ENCODE measurements around the gene CES2. TPM values are rescaled to one million over a fixed set of nuclear protein-coding genes. Genes with fewer than 3 reads are reported as not detected.
"Not testable (repeated sequence)": the region's sequence is repeated elsewhere in the genome, so short reads cannot be mapped to it uniquely, and the experiment has no call there.

The CES2 gene
- total RNA-seq, 3 donors from 2014 or later: 180 to 566 (median 456) TPM

GRCh38 chr16:66988197-66988788, 53.0 kb downstream of the CES2 start, which contains the start of gene CES4A:
Gene CES4A, plus strand, starts transcription at chr16:66988589. Its CDS starts 184 bp downstream, at chr16:66988773.
- peak; percentile 27 for ATAC-seq
- H3K9me3 ChIP-seq: no peaks in the 10 kb centered on the region
- no peak within 1 kb of the TSS for H3K4me3 ChIP-seq
- H3K4me1 ChIP-seq (ENCODE audit: low read depth): no peaks in the 10 kb centered on the region
- H3K36me3 ChIP-seq (ENCODE audit: low read depth): no peaks in the 10 kb centered on the region
- no peak for TF ChIP-seq CTCF (IDR thresholded peaks at IDR 0.05)
- intact Hi-C loops (cut with DNase I, micrococcal nuclease): no loop called here
- DNase-seq: no peak

DNA sequence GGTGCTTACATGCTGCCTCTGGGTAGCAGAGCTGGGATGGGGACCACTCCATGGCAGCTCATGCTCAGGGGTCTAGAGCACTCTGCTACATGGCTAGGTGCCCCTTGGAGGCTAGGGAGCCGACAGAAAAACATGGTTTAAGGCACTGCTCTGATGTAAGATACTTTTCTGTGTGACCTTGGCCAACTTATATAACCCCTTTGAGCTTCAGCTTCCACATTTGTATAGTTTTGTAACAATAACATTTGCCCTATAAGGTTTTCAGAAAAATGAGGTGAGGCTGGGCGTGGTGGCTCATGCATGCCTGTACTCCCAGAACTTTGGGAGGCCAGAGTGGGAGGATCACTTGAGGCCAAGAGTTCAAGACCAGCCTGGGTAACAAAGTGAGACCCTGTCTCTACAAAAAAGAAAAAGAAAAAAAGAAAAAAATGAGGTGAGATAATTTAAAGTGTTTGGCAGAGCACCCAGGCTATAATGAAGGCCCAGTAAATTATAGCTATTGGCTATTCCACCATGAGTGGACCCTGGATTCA, 56.3 kb downstream of the CES2 start:
- H3K36me3 ChIP-seq (ENCODE audit: low read depth): no peaks in the 10 kb centered on the region
- no peak for TF ChIP-seq CTCF (IDR thresholded peaks at IDR 0.05)
- H3K9me3 ChIP-seq: no peaks in the 10 kb centered on the region
- intact Hi-C loops (cut with DNase I, micrococcal nuclease): no loop called here
- no peak for DNase-seq
- no peaks in the 10 kb centered on the region for H3K4me1 ChIP-seq (ENCODE audit: low read depth)
- no peak overlapping the region for H3K4me3 ChIP-seq
- no peak for ATAC-seq

DNA sequence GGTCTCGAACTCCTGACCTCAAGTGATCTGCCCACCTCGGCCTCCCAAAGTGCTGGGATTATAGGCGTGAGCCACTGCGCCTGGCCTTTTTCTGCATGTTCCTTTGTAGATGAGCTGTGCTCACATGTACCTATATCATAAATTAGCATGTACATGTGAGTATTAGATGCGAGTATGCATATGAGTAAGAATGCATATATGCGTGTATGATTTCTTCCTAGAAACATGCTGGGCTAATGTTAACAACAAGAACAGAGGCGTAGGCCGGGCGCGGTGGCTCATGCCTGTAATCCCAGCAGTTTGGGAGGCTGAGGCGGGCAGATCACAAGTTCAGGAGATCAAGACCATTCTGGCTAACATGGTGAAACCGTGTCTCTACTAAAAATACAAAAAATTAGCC, 58.2 kb downstream of the CES2 start:
- DNase-seq: not testable (repeated sequence)

More for the DNA sequence above, 58.2 kb downstream of the CES2 start:
- ATAC-seq; H3K9me3 ChIP-seq; H3K4me3 ChIP-seq; H3K36me3 ChIP-seq (ENCODE audit: low read depth); H3K4me1 ChIP-seq (ENCODE audit: low read depth); intact Hi-C loops (cut with DNase I, micrococcal nuclease): not testable (repeated sequence)

Other genes starting within 250 kb of the CES2 start
- gene CMTM4, start 238.8 kb upstream of the CES2 start, total RNA-seq: 100 to 1,000 TPM in 2 of 3 donors, 10 to 100 TPM in 1; 91.6 to 208 (median 155) TPM
- 100 to 1,000 TPM; 153 to 249 (median 217) TPM for gene DYNC1LI2, start 183.9 kb upstream of the CES2 start, total RNA-seq
- gene TERB1, start 133.9 kb upstream of the CES2 start, total RNA-seq: under 1 TPM in 2 of 3 donors, not detected in 1; 0.28 to 0.32 TPM
- 10 to 100 TPM; 48.4 to 52.9 (median 50.8) TPM for gene NAE1, start 104.5 kb upstream of the CES2 start, total RNA-seq
- 100 to 1,000 TPM in 2 of 3 donors, 10 to 100 TPM in 1; 59.3 to 253 (median 131) TPM for gene CA7, start 91.1 kb upstream of the CES2 start, total RNA-seq
- gene PDP2, start 55.0 kb upstream of the CES2 start, total RNA-seq: 10 to 100 TPM; 15.5 to 23.5 (median 23.2) TPM
- gene CDH16, start 16.6 kb upstream of the CES2 start, total RNA-seq: under 1 TPM; 0.13 to 0.78 (median 0.72) TPM
- gene RRAD, start 10.0 kb upstream of the CES2 start, total RNA-seq: 10 to 100 TPM in 1 of 3 donors, 1 to 10 TPM in 2; 1.3 to 11.6 (median 1.3) TPM
- gene CIAO2B, start 1.1 kb upstream of the CES2 start, total RNA-seq: 10 to 100 TPM; 72.5 to 78.1 (median 76.5) TPM
- 100 to 1,000 TPM in 2 of 3 donors, 10 to 100 TPM in 1; 86.5 to 264 (median 199) TPM for gene CES3, start 25.8 kb downstream of the CES2 start, total RNA-seq
- 10 to 100 TPM in 1 of 3 donors, 1 to 10 TPM in 2; 6.3 to 10.1 (median 8.3) TPM for gene CES4A, start 53.1 kb downstream of the CES2 start, total RNA-seq
- gene CBFB, start 93.6 kb downstream of the CES2 start, total RNA-seq: 10 to 100 TPM; 26.3 to 35.5 (median 26.8) TPM
- gene PHAF1, start 174.4 kb downstream of the CES2 start, total RNA-seq: 10 to 100 TPM; 13.3 to 15.7 (median 13.6) TPM
- gene B3GNT9, start 215.5 kb downstream of the CES2 start, total RNA-seq: 1 to 10 TPM; 1.5 to 8.4 (median 4.0) TPM
- 10 to 100 TPM; 21.0 to 27.4 (median 26.6) TPM for gene TRADD, start 224.4 kb downstream of the CES2 start, total RNA-seq
- 10 to 100 TPM; 23.3 to 33.8 (median 24.5) TPM for gene FBXL8, start 224.4 kb downstream of the CES2 start, total RNA-seq
- 100 to 1,000 TPM in 1 of 3 donors, 10 to 100 TPM in 2; 26.0 to 113 (median 64.4) TPM for gene HSF4, start 229.2 kb downstream of the CES2 start, total RNA-seq
- gene NOL3, start 235.0 kb downstream of the CES2 start, total RNA-seq: 10 to 100 TPM; 23.5 to 35.9 (median 32.0) TPM
- 10 to 100 TPM; 24.8 to 35.1 (median 29.2) TPM for gene MATCAP1, start 248.4 kb downstream of the CES2 start, total RNA-seq

All from mucosa of descending colon (tissue), 3 donors.